GM12875 (cell line): ENCODE measurements around the gene HS3ST4.

Experiments used
- H3K4me3 ChIP-seq: one replicate; pipeline ENCODE4 v1.5.1; 2011; ENCODE audit warnings: low read depth, low read length, control low read depth
- CTCF ChIP-seq: IDR thresholded peaks from 2 replicates; pipeline ENCODE4 v1.5.1; 2011; ENCODE audit warnings: low read depth, mild to moderate bottlenecking, control low read depth, inconsistent platforms, low read length, moderate library complexity, borderline replicate concordance; ENCODE audit not compliant: insufficient read depth

HS3ST4 gene

GRCh38 chr16:26102369-26102768 lies 410.6 kb downstream of the HS3ST4 start:
- TF ChIP-seq CTCF, result no peak
- H3K4me3 ChIP-seq, result no peak overlapping the region

DNA sequence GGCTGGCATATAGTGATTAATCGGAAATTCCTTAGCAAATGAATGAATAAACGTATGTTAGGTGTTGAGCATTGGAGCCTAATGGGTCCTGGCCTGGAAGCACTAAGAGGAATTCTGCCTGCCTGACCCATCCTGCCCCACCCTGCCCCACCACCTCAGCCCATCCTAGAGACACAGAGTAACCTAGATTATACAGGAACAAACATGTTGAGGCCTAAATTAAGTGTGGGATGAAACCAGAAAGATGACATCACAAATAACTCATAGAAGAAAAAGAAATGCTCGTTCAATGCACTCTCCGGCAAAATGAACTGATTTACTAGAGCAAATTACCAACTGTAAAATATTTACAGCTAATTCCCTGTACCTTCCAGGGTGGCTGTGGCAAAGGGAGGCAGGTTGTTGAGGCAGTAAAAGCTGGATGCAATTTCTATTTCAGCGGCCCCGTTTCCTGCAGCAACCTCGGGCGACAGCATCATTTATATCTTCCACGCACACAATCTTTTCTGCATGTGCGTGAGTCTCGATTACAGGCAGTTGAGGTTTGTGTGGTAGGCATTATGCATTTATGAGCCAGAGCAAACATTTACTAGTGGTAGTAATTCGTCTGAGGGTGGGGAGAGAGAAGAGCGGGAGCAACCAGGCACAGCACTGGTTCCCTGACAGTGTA lies 417.2 kb downstream of the HS3ST4 start:
- TF ChIP-seq CTCF, result no peak
- no peak overlapping the region for H3K4me3 ChIP-seq

GRCh38 chr16:26111900-26112299 lies 420.1 kb downstream of the HS3ST4 start:
- TF ChIP-seq CTCF, result no peak
- no peak overlapping the region for H3K4me3 ChIP-seq

DNA sequence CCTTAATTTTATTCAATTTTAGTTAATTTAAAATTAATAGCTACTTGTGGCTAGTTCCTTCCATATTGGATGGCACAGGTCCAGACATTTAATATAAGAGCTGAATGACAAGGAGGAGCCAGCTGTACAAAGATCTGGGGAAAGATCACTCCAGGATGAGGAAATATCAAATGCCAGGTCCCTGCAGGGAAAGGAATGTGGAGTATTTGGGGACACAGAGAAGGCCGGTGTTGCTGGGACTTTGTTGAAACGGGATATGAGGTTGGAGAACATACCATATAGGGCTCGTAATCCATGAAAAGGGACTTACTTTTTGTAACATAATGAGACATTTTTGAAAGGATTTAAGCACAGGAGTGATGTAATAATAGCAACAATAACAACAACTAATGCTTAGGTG lies 426.8 kb downstream of the HS3ST4 start:
- no peak overlapping the region for H3K4me3 ChIP-seq
- TF ChIP-seq CTCF, result no peak

DNA sequence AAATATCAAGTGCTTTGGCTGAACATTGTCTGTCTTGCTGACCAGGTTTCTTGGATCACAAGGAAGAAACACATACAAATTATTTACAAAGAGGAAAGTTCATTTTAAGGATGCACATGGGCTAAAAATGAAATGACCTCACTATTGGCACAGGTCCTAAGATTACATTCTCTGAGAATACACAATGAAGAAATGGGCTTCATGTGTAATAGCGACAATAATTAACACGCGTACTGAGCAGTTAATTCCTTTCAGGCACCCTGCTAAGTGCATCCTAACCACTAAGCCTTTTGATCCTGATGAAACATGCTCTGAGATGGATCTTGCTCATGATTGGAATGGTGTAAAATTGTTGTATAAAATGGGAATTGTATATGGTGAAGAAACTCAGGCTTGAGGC lies 429.0 kb downstream of the HS3ST4 start:
- TF ChIP-seq CTCF, result no peak
- H3K4me3 ChIP-seq, result no peak overlapping the region

DNA sequence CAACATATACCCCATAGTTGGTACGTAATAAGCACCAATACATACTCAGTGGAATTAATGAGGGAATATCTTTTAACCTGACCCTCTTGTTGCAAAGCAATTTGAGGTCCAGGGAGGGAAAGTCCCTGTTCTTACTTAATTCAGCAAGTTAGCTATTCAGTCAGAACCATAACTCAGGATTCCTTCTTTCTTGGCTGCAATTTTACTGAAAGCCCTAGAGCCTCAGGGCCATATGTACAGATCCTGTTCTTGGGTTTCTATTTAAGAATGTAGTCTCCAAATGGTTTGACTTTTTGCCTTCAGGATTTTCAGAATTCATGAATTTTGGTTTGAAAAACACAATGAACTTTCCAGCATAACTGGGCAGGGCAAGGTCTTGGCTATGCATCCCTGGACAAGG lies 436.5 kb downstream of the HS3ST4 start:
- TF ChIP-seq CTCF, result no peak
- H3K4me3 ChIP-seq, result no peak overlapping the region

DNA sequence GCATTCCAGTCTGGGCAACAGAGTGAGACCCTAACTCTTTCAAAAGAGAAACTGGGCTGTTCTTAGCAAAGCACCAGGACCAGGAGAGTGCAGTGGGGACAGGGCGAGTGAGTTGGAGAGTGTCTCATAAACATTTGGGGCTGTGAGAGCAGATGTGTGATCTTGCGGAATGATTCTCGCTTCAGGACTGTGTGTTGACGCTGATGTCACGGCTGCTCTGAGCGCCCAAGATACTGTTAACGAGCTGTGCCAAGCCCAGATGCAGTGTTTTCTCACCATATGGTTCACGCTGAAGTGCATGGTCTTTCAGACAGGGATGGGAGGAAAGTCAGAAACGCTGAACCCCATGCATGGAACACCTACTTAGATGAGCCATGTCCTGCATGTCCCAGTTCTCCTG lies 438.2 kb downstream of the HS3ST4 start:
- TF ChIP-seq CTCF, result no peak
- H3K4me3 ChIP-seq, result no peak overlapping the region
